ENCODE data around the gene HSPA9. TPM values are rescaled to one million over a fixed set of nuclear protein-coding genes. Genes with fewer than 3 reads are reported as not detected.

The HSPA9 gene
- total and polyA plus RNA-seq, 4 donors = 77.8 to 194 (median 147) TPM

DNA sequence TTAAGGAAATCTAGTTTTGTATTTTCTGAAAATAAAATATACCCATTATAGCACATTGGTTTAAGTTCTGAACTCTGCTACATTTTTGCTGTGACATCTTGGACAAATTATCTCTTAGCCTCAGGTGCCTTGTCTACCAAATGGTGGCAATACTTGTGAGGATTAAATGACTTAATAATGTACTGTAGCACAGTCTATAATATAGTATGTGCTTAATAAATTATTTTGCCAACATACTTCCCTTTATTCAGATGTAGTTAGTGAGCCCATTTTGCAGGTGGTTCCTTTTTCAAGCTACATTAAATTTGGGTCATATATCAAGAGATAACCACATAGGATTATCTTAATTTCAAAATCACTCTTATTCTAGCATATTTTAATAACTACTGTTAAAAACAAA, 35.4 kb downstream of the HSPA9 start:
- DNase-seq = no peak
- Histone ChIP-seq H3K27ac (ENCODE audit: low read depth in 1 of 2, low read length in 1 of 2) (no peak overlapping the region), H3K9me3 (ENCODE audit: control insufficient read depth in 4 of 4, insufficient read depth in 3 of 4, low read length in 3 of 4) (no peaks in the 10 kb centered on the region), H3K4me3 (no peak overlapping the region), H3K36me3 (ENCODE audit: control insufficient read depth in 4 of 4, insufficient read depth in 4 of 4, low read length in 4 of 4) (peaks cover 0 to 12% (median under 1%) of the 10 kb centered on the region in 4 donors), H3K9ac (ENCODE audit: insufficient read depth in 1 of 2, low read length in 2 of 2) (no peak overlapping the region), H3K27me3 (ENCODE audit: control insufficient read depth in 3 of 3, insufficient read depth in 3 of 3, low read length in 2 of 3) (no peaks in the 10 kb centered on the region), H3K4me1 (ENCODE audit: control insufficient read depth in 5 of 5, insufficient read depth in 5 of 5, low read length in 5 of 5) (peaks cover 6 to 29% (median 14%) of the 10 kb centered on the region in 5 donors)
- no peak for ATAC-seq (ENCODE audit: insufficient read depth, low FRiP score)
- TF ChIP-seq, protein P1, sequence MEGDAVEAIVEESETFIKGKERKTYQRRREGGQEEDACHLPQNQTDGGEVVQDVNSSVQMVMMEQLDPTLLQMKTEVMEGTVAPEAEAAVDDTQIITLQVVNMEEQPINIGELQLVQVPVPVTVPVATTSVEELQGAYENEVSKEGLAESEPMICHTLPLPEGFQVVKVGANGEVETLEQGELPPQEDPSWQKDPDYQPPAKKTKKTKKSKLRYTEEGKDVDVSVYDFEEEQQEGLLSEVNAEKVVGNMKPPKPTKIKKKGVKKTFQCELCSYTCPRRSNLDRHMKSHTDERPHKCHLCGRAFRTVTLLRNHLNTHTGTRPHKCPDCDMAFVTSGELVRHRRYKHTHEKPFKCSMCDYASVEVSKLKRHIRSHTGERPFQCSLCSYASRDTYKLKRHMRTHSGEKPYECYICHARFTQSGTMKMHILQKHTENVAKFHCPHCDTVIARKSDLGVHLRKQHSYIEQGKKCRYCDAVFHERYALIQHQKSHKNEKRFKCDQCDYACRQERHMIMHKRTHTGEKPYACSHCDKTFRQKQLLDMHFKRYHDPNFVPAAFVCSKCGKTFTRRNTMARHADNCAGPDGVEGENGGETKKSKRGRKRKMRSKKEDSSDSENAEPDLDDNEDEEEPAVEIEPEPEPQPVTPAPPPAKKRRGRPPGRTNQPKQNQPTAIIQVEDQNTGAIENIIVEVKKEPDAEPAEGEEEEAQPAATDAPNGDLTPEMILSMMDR (IDR thresholded peaks at IDR 0.05; ENCODE audit: control extremely low read depth, extremely low read depth) = no peak

DNA sequence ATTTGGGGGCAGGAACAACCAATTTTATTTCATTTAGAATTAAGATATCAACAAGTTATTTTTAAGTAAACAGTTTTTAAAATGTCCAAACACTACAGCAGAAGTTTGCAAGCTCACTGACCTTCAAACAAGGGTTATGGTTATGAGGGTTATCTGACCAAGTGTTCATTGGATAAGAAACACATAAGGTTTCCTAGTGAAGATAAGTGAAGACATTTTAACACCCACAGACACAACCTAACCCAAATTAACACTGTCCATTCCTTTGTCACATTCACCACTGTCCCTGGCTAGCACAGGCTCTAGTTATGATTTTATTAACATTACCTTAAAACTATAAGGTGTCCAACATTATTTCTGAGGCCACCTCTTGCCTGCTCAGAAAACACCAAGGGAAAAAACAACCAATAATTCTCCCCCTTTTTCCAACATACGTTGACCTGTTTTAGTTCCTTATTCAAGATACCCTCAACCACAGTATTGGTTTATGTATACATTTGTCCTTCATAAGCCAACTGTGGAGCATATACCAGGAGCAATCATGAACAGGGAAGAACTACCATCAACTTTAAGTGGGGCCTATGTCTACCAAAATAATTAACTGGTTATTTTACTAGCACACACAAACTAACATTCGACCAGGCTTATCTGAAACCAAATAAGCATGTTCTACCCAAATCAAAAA, 36.1 kb downstream of the HSPA9 start:
- TF ChIP-seq, protein P1 (IDR thresholded peaks at IDR 0.05; ENCODE audit: control extremely low read depth, extremely low read depth) = no peak
- 52 to 59% methylated on average over 2 of the region's 2 CpGs for WGBS, 2 donors
- no peak overlapping the region for H3K27ac ChIP-seq (ENCODE audit: low read depth in 1 of 2, low read length in 1 of 2)
- no peaks in the 10 kb centered on the region for H3K9me3 ChIP-seq (ENCODE audit: control insufficient read depth in 4 of 4, insufficient read depth in 3 of 4, low read length in 3 of 4)
- H3K36me3 ChIP-seq (ENCODE audit: control insufficient read depth in 4 of 4, insufficient read depth in 4 of 4, low read length in 4 of 4) = peaks cover 0 to 12% (median under 1%) of the 10 kb centered on the region in 4 donors
- no peak overlapping the region for H3K4me3 ChIP-seq
- ATAC-seq (ENCODE audit: insufficient read depth, low FRiP score) (no peak), DNase-seq (no peak)
- no peak overlapping the region for H3K9ac ChIP-seq (ENCODE audit: insufficient read depth in 1 of 2, low read length in 2 of 2)
- H3K4me1 ChIP-seq (ENCODE audit: control insufficient read depth in 5 of 5, insufficient read depth in 5 of 5, low read length in 5 of 5) = peaks cover 3 to 24% (median 10%) of the 10 kb centered on the region in 5 donors
- H3K27me3 ChIP-seq (ENCODE audit: control insufficient read depth in 3 of 3, insufficient read depth in 3 of 3, low read length in 2 of 3) = no peaks in the 10 kb centered on the region

- ATAC-seq (ENCODE audit: insufficient read depth, low FRiP score) (no peak), DNase-seq (no peak)
- Histone ChIP-seq H3K27me3 (ENCODE audit: control insufficient read depth in 3 of 3, insufficient read depth in 3 of 3, low read length in 2 of 3) (no peaks in the 10 kb centered on the region), H3K4me1 (ENCODE audit: control insufficient read depth in 5 of 5, insufficient read depth in 5 of 5, low read length in 5 of 5) (peaks cover 3 to 24% (median 9%) of the 10 kb centered on the region in 5 donors), H3K9me3 (ENCODE audit: control insufficient read depth in 4 of 4, insufficient read depth in 3 of 4, low read length in 3 of 4) (no peaks in the 10 kb centered on the region), H3K4me3 (no peak overlapping the region), H3K27ac (ENCODE audit: low read depth in 1 of 2, low read length in 1 of 2) (no peak overlapping the region), H3K9ac (ENCODE audit: insufficient read depth in 1 of 2, low read length in 2 of 2) (no peak overlapping the region), H3K36me3 (ENCODE audit: control insufficient read depth in 4 of 4, insufficient read depth in 4 of 4, low read length in 4 of 4) (peaks cover 0 to 3% (median 1%) of the 10 kb centered on the region in 4 donors)
- TF ChIP-seq, protein P1 (IDR thresholded peaks at IDR 0.05; ENCODE audit: control extremely low read depth, extremely low read depth) = no peak
- 75 to 76% methylated on average over 4 of the region's 4 CpGs for WGBS, 2 donors
Observed at GRCh38 chr5:138536665-138537315, 38.4 kb downstream of the HSPA9 start.

All from lung (tissue), 12 donors.